HG03025 (cell line): ENCODE results near the gene COPB1.
"Not testable (repeated sequence)": the region's sequence is repeated elsewhere in the genome, so short reads cannot be mapped to it uniquely, and the experiment has no call there.

Source experiments
- ATAC-seq: cut with Tn5 transposase; IDR thresholded peaks from one replicate; pipeline ENCODE4 v1.9.1; 2021; ENCODE audit warnings: mild to moderate bottlenecking, moderate library complexity; ENCODE audit not compliant: unreplicated experiment, low FRiP score

Gene COPB1

GRCh38 chr11:14499560-14500180, at the start of gene COPB1:
COPB1 (minus strand) TSS chr11:14499811; CDS start chr11:14498928, 883 bp downstream.
- peak; percentile 85 for ATAC-seq

GRCh38 chr11:14547440-14547839, 47.8 kb upstream of the COPB1 start:
- no peak for ATAC-seq

GRCh38 chr11:14546672-14547071, 47.1 kb upstream of the COPB1 start:
- no peak for ATAC-seq

- no peak for ATAC-seq
Measured at GRCh38 chr11:14544611-14545010, 45.0 kb upstream of the COPB1 start.

GRCh38 chr11:14543260-14543659, 43.6 kb upstream of the COPB1 start:
- no peak for ATAC-seq

GRCh38 chr11:14542324-14542723, 42.7 kb upstream of the COPB1 start:
- no peak for ATAC-seq

- no peak for ATAC-seq
Measured at GRCh38 chr11:14541192-14541947, 41.8 kb upstream of the COPB1 start.

GRCh38 chr11:14539982-14540421, 40.4 kb upstream of the COPB1 start:
- no peak for ATAC-seq

GRCh38 chr11:14538926-14539554, 39.4 kb upstream of the COPB1 start:
- ATAC-seq, result no peak

GRCh38 chr11:14538271-14538925, 38.8 kb upstream of the COPB1 start:
- ATAC-seq, result no peak

- ATAC-seq, result no peak
Measured at GRCh38 chr11:14537134-14537599, 37.6 kb upstream of the COPB1 start.

GRCh38 chr11:14535166-14535565, 35.6 kb upstream of the COPB1 start:
- not testable (repeated sequence) for ATAC-seq

GRCh38 chr11:14529951-14530350, 30.3 kb upstream of the COPB1 start:
- ATAC-seq, result no peak

GRCh38 chr11:14529321-14529720, 29.7 kb upstream of the COPB1 start:
- no peak for ATAC-seq

- no peak for ATAC-seq
Measured at GRCh38 chr11:14522801-14523200, 23.2 kb upstream of the COPB1 start.

GRCh38 chr11:14522245-14522644, 22.6 kb upstream of the COPB1 start:
- ATAC-seq, result no peak

GRCh38 chr11:14520747-14521151, 21.1 kb upstream of the COPB1 start:
- ATAC-seq, result no peak

GRCh38 chr11:14519917-14520746, 20.5 kb upstream of the COPB1 start, which contains the start of gene PSMA1:
PSMA1 (minus strand) TSS chr11:14520386; CDS start chr11:14520299, 87 bp downstream.
- peak; percentile 89 for ATAC-seq

- peak; percentile 11 for ATAC-seq
Measured at GRCh38 chr11:14519597-14519916, 19.9 kb upstream of the COPB1 start.

GRCh38 chr11:14518820-14519219, 19.2 kb upstream of the COPB1 start:
- no peak for ATAC-seq
